NB4 (cell line): Measurements from ENCODE around the gene ANKRA2.

Experiments used
- CTCF ChIP-seq: IDR thresholded peaks from one replicate; pipeline ENCODE4 v1.5.1; 2012; ENCODE audit warnings: low read depth, low read length
- MAX ChIP-seq: IDR thresholded peaks from 2 replicates; pipeline ENCODE4 v1.6.1; 2011; ENCODE audit warnings: low read depth, low read length

- TF ChIP-seq CTCF (no peak), MAX (no peak)
Observed at GRCh38 chr5:73523861-73524260, 41.6 kb downstream of the ANKRA2 start.
